ENCODE data around the gene SMIM29.
"Not testable (repeated sequence)": the region's sequence is repeated elsewhere in the genome, so short reads cannot be mapped to it uniquely, and the experiment has no call there.

Gene SMIM29

GRCh38 chr6:34267746-34268145 lies 18.9 kb upstream of the SMIM29 start:
- DNase-seq, result no peak

- not testable (repeated sequence) for DNase-seq
Measured at GRCh38 chr6:34263484-34263883, 14.7 kb upstream of the SMIM29 start.

GRCh38 chr6:34260576-34261267 lies 11.9 kb upstream of the SMIM29 start:
- no peak for DNase-seq

GRCh38 chr6:34259529-34260069 lies 10.8 kb upstream of the SMIM29 start:
- no peak for DNase-seq

- not testable (repeated sequence) for DNase-seq
Measured at GRCh38 chr6:34252395-34252794, 3.6 kb upstream of the SMIM29 start.

GRCh38 chr6:34249469-34250261 lies 859 bp upstream of the SMIM29 start:
- DNase-seq, result no peak

- DNase-seq, result peak; percentile 69
Measured at GRCh38 chr6:34248198-34248726, 544 bp downstream of the SMIM29 start.

GRCh38 chr6:34247481-34248197 lies 1.2 kb downstream of the SMIM29 start:
- DNase-seq, result peak; percentile 62

GRCh38 chr6:34246563-34247391 lies 2.0 kb downstream of the SMIM29 start:
- DNase-seq, result peak; percentile 95

GRCh38 chr6:34246249-34246562 lies 2.6 kb downstream of the SMIM29 start:
- DNase-seq, result no peak

- DNase-seq, result not testable (repeated sequence)
Measured at GRCh38 chr6:34245761-34246140, 3.1 kb downstream of the SMIM29 start.

- not testable (repeated sequence) for DNase-seq
Measured at GRCh38 chr6:34245032-34245760, 3.6 kb downstream of the SMIM29 start.

GRCh38 chr6:34243901-34244884 lies 4.6 kb downstream of the SMIM29 start:
- DNase-seq, result peak; percentile 33

GRCh38 chr6:34243131-34243771 lies 5.6 kb downstream of the SMIM29 start:
- DNase-seq, result no peak

GRCh38 chr6:34242252-34243130 lies 6.3 kb downstream of the SMIM29 start:
- no peak for DNase-seq

- DNase-seq, result no peak
Measured at GRCh38 chr6:34241351-34242215, 7.2 kb downstream of the SMIM29 start.

GRCh38 chr6:34240329-34241248 lies 8.2 kb downstream of the SMIM29 start:
- DNase-seq, result no peak
